Chondrocyte (in vitro differentiated cells): ENCODE data around the gene MAP6D1. TPM values are rescaled to one million over a fixed set of nuclear protein-coding genes. Genes with fewer than 3 reads are reported as not detected.
"Not testable (repeated sequence)": the region's sequence is repeated elsewhere in the genome, so short reads cannot be mapped to it uniquely, and the experiment has no call there.

ENCODE experiments used
- DNase-seq: peaks from one replicate; pipeline ENCODE4 v3.0.0; 2021; ENCODE audit warnings: mixed read lengths, low spot score
- H3K27ac Mint-ChIP-seq: one replicate; pipeline ENCODE4 v1.8.0; 2021; ENCODE audit warnings: mild to moderate bottlenecking, moderate library complexity, mixed read lengths; ENCODE audit not compliant: unreplicated experiment
- H3K27me3 Mint-ChIP-seq: 2 replicates; pipeline ENCODE4 v1.8.0; 2021; ENCODE audit warnings: low read depth, mixed read lengths
- H3K36me3 Mint-ChIP-seq: 2 replicates; pipeline ENCODE4 v1.8.0; 2021; ENCODE audit warnings: low read depth, mixed read lengths
- H3K4me1 Mint-ChIP-seq: 2 replicates; pipeline ENCODE4 v1.8.0; 2021; ENCODE audit warnings: low read depth, mild to moderate bottlenecking, mixed read lengths
- H3K4me3 Mint-ChIP-seq: one replicate; pipeline ENCODE4 v1.8.0; 2021; ENCODE audit warnings: mild to moderate bottlenecking, moderate library complexity, mixed read lengths; ENCODE audit not compliant: unreplicated experiment
- H3K9me3 Mint-ChIP-seq: 2 replicates; pipeline ENCODE4 v1.8.0; 2021; ENCODE audit warnings: low read depth, mixed read lengths
- total RNA-seq: library from RNA; stranded (reverse); gene quantifications from 3 replicates; pipeline ENCODE4 v1.2.1, GENCODE V29; 2021
- TF ChIP-seq, protein P1 (sequence below): fragments of 200-600 bp; sonication (generic); IDR thresholded peaks from 2 replicates; pipeline ENCODE4 v1.5.0; 2021; ENCODE audit warnings: antibody characterized with exemption, mild to moderate bottlenecking, moderate library complexity

MAP6D1 gene
- total RNA-seq, 1 donor from 2014 or later: 8.3 TPM

DNA sequence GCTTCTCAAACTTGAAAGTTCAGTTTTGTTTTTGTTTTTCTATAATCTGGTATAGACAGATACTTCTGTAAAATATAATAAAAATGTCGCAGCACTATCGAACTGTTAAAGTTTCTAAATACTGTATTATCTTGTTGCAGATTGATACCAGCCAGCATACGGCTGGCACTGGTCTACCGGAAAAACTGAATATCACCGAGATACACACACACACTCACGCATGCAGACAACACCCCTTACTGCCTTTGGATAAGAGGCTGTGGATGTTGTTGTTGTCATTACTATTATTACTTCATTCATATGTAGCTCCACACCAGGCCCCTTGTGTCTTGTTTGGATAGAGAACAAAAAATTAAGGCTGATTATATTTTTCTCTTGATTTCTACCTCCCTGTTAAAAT lies 32.4 kb downstream of the MAP6D1 start:
- Mint-ChIP-seq H3K27me3 (no peaks in the 10 kb centered on the region), H3K4me3 (no peak overlapping the region), H3K36me3 (peaks cover 27% of the 10 kb centered on the region), H3K9me3 (no peaks in the 10 kb centered on the region), H3K4me1 (peaks cover 10% of the 10 kb centered on the region), H3K27ac (no peak overlapping the region)
- no peak for DNase-seq
- TF ChIP-seq, protein P1, sequence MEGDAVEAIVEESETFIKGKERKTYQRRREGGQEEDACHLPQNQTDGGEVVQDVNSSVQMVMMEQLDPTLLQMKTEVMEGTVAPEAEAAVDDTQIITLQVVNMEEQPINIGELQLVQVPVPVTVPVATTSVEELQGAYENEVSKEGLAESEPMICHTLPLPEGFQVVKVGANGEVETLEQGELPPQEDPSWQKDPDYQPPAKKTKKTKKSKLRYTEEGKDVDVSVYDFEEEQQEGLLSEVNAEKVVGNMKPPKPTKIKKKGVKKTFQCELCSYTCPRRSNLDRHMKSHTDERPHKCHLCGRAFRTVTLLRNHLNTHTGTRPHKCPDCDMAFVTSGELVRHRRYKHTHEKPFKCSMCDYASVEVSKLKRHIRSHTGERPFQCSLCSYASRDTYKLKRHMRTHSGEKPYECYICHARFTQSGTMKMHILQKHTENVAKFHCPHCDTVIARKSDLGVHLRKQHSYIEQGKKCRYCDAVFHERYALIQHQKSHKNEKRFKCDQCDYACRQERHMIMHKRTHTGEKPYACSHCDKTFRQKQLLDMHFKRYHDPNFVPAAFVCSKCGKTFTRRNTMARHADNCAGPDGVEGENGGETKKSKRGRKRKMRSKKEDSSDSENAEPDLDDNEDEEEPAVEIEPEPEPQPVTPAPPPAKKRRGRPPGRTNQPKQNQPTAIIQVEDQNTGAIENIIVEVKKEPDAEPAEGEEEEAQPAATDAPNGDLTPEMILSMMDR: no peak

DNA sequence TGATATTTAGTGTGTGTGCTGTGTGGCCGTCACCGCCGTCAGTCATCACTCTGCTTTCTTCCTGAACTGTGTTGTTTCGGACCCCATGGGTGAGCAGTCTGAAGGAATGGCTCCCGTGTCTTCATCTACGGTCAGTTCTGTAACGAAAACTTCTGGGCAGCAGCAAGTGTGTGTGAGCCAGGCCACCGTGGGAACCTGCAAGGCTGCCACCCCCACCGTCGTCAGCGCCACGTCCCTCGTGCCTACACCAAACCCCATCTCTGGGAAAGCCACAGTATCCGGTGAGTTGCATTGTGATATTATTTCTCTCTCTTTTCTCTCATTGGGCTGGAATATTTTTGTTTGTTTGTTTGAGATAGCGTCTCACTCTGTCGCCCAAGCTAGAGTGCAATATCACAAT lies 34.7 kb downstream of the MAP6D1 start:
- H3K4me3 Mint-ChIP-seq: no peak overlapping the region
- H3K9me3 Mint-ChIP-seq: no peaks in the 10 kb centered on the region
- peaks cover 34% of the 10 kb centered on the region for H3K36me3 Mint-ChIP-seq
- TF ChIP-seq, protein P1: no peak
- peaks cover 10% of the 10 kb centered on the region for H3K4me1 Mint-ChIP-seq
- no peak overlapping the region for H3K27ac Mint-ChIP-seq
- H3K27me3 Mint-ChIP-seq: no peaks in the 10 kb centered on the region
- DNase-seq: no peak

DNA sequence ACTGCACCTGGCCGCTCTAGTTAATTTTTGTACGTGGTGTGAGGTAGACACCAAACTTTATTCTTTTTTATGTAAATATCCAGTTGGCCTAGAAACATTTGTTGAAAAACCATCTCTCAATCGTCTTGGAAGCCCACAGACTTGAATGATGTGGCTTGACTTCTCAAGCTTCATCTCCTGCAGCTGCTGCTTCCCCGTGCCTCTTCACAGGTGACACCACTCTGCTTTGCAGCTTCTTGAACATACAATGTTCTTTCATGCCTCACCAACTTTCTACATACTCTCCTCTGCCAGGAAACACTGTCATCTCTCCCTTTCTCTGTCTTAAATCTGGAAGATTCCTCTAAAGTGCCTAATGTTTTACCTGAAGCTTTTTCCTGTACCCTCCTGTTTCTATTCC lies 35.6 kb downstream of the MAP6D1 start:
- TF ChIP-seq, protein P1: no peak
- Mint-ChIP-seq H3K36me3 (peaks cover 34% of the 10 kb centered on the region), H3K9me3 (no peaks in the 10 kb centered on the region), H3K4me3 (no peak overlapping the region), H3K27ac (no peak overlapping the region), H3K27me3 (no peaks in the 10 kb centered on the region), H3K4me1 (peaks cover 10% of the 10 kb centered on the region)
- DNase-seq: no peak

DNA sequence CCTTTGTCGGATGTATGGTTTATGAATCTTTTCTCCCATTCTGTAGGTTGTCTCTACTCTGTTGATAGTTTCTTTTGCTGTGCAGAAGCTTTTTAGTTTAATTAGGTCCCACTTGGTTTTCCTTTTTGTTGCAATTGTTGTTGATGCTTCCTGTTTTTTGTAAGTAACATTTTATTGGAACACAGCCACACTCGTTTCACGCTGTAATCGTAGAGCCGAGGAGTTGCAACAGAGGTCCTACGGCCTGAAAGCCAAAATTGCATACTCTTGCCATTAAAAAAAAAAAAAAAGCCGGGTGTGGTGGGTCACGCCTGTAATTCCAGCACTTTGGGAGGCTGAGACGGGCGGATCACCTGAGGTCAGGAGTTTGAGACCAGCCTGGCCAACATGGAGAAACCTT lies 40.9 kb downstream of the MAP6D1 start:
- not testable (repeated sequence) for H3K4me3 Mint-ChIP-seq, DNase-seq, H3K9me3 Mint-ChIP-seq, H3K27me3 Mint-ChIP-seq, H3K27ac Mint-ChIP-seq
- H3K4me1 Mint-ChIP-seq: peaks cover 16% of the 10 kb centered on the region
- peaks cover 39% of the 10 kb centered on the region for H3K36me3 Mint-ChIP-seq

DNA sequence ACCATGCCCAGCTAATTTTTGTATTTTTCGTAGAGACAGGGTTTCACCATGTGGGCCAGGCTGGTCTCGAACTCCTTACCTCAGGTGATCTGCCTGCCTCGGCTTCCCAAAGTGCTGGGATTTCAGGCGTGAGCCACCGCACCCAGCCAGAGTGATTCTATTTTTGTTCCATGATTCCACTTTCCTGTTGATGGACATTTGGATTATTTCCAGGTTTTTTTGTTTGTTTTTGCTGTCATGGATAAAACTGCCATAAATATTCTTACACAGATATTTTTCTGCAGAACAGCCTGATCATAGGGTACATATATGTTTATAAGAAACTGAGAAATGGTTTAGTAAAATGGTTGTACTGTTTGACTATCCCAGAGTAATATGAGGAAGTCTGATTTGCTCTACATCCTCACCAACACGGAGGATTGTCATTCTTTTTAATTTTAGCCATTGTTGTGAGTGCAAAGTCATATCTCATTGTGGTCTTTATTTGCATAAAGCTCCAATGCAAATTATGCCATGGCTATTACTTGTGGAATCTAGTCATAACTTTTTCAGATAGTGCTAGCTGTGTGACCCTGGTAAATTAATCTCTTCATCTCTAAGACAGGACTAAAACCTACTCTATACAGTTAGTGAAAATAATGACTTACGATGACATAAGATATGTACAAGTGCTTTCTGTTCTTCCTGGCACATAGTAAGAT lies 42.7 kb downstream of the MAP6D1 start:
- H3K27ac Mint-ChIP-seq: peak overlapping the region; percentile 87
- H3K9me3 Mint-ChIP-seq: no peaks in the 10 kb centered on the region
- H3K36me3 Mint-ChIP-seq: peaks cover 45% of the 10 kb centered on the region
- H3K4me3 Mint-ChIP-seq: no peak overlapping the region
- TF ChIP-seq, protein P1: no peak
- peaks cover 16% of the 10 kb centered on the region for H3K4me1 Mint-ChIP-seq
- no peaks in the 10 kb centered on the region for H3K27me3 Mint-ChIP-seq
- no peak for DNase-seq

DNA sequence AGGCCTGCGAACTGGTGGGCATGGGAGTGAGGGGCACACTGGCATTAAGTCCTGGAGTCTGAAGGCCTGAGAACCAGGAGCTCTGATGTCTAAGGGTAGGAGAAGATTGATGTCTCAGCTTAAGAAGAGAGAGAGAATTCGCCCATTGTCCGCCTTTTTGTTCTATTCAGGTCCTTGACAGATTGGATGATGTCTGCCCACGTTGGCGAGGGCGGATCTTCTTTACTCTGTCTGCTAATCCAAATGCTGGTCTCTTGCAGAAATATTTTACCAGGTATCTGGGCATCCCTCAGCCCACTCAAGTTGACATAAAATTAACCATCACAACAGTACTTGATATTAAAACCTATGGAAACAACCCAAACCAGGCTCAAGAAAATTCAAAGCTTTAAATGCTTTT lies 44.1 kb downstream of the MAP6D1 start:
- Mint-ChIP-seq H3K36me3 (peaks cover 43% of the 10 kb centered on the region), H3K27ac (no peak overlapping the region), H3K27me3 (no peaks in the 10 kb centered on the region), H3K9me3 (no peaks in the 10 kb centered on the region), H3K4me1 (peaks cover 16% of the 10 kb centered on the region), H3K4me3 (no peak overlapping the region)
- no peak for DNase-seq
- TF ChIP-seq, protein P1: no peak
